Bronchial epithelial cell (primary cell): Measurements from ENCODE around the gene SEMA4D. TPM values are rescaled to one million over a fixed set of nuclear protein-coding genes. Genes with fewer than 3 reads are reported as not detected.
A peak's percentile ranks its signal among the peaks of the same experiment; 100 is the strongest.

Experiments used
- DNase-seq: peaks from one replicate; pipeline ENCODE4 v3.0.0-alpha.2; 2010; ENCODE audit warnings: low read depth
- FAIRE-seq: peaks from 2 replicates; lab custom pipeline; 2011; peaks lifted over from hg19 to GRCh38; lab: Jason Lieb, UNC
- H3K27me3 ChIP-seq: 2 replicates; pipeline ENCODE4 v1.5.1; 2011; ENCODE audit warnings: low read length; ENCODE audit not compliant: control insufficient read depth, insufficient read depth
- H3K36me3 ChIP-seq: 2 replicates; pipeline ENCODE4 v1.5.1; 2011; ENCODE audit warnings: low read length; ENCODE audit not compliant: control insufficient read depth, insufficient read depth
- H3K4me3 ChIP-seq: 2 replicates; pipeline ENCODE4 v1.5.1; 2011; ENCODE audit warnings: mild to moderate bottlenecking, low read depth, low read length, control low read depth
- CTCF ChIP-seq: IDR thresholded peaks from 2 replicates; pipeline ENCODE4 v1.5.1; 2011; ENCODE audit warnings: mild to moderate bottlenecking, moderate library complexity, low read length, control low read depth, inconsistent platforms; ENCODE audit not compliant: insufficient read depth, severe bottlenecking
- total RNA-seq: library from RNA; depleted of rRNA; stranded (reverse); fragments of >200 nt; gene quantifications from 2 replicates; pipeline ENCODE4 v1.2.1, GENCODE V29; 2014

SEMA4D gene
- total RNA-seq, 1 donor from 2014 or later: 1.8 TPM

GRCh38 chr9:89457376-89457855 lies 40.5 kb downstream of the SEMA4D start:
- Histone ChIP-seq H3K4me3 (no peak overlapping the region), H3K27me3 (no peaks in the 10 kb centered on the region), H3K36me3 (no peaks in the 10 kb centered on the region)
- DNase-seq (no peak), FAIRE-seq (peak; percentile 75)
- no peak for TF ChIP-seq CTCF

- DNase-seq: no peak
- Histone ChIP-seq H3K4me3 (no peak overlapping the region), H3K27me3 (no peaks in the 10 kb centered on the region), H3K36me3 (no peaks in the 10 kb centered on the region)
- FAIRE-seq: no peak
- no peak for TF ChIP-seq CTCF
Observed at GRCh38 chr9:89455356-89455824, 42.5 kb downstream of the SEMA4D start.

GRCh38 chr9:89454498-89455355 lies 43.2 kb downstream of the SEMA4D start:
- no peak for FAIRE-seq
- no peaks in the 10 kb centered on the region for H3K36me3 ChIP-seq
- no peaks in the 10 kb centered on the region for H3K27me3 ChIP-seq

GRCh38 chr9:89453452-89453851 lies 44.5 kb downstream of the SEMA4D start:
- DNase-seq: no peak
- no peaks in the 10 kb centered on the region for H3K36me3 ChIP-seq
- no peak for TF ChIP-seq CTCF
- H3K27me3 ChIP-seq: no peaks in the 10 kb centered on the region
- H3K4me3 ChIP-seq: no peak overlapping the region
- FAIRE-seq: no peak

More at GRCh38 chr9:89454498-89455355, 43.2 kb downstream of the SEMA4D start:
- DNase-seq: no peak
- H3K4me3 ChIP-seq: no peak overlapping the region
- no peak for TF ChIP-seq CTCF

GRCh38 chr9:89452561-89452960 lies 45.4 kb downstream of the SEMA4D start:
- TF ChIP-seq CTCF: no peak
- DNase-seq (no peak), FAIRE-seq (no peak)
- no peak overlapping the region for H3K4me3 ChIP-seq
- H3K36me3 ChIP-seq: no peaks in the 10 kb centered on the region
- no peaks in the 10 kb centered on the region for H3K27me3 ChIP-seq

- no peak for TF ChIP-seq CTCF
- Histone ChIP-seq H3K27me3 (no peaks in the 10 kb centered on the region), H3K36me3 (no peaks in the 10 kb centered on the region), H3K4me3 (no peak overlapping the region)
- DNase-seq (no peak), FAIRE-seq (no peak)
Observed at GRCh38 chr9:89450213-89450612, 47.7 kb downstream of the SEMA4D start.
